Measurements from ENCODE around the gene ZNF511. TPM values are rescaled to one million over a fixed set of nuclear protein-coding genes. Genes with fewer than 3 reads are reported as not detected.

ZNF511 gene
- total RNA-seq, 6 donors from 2014 or later: 12.6 to 44.2 (median 33.0) TPM

DNA sequence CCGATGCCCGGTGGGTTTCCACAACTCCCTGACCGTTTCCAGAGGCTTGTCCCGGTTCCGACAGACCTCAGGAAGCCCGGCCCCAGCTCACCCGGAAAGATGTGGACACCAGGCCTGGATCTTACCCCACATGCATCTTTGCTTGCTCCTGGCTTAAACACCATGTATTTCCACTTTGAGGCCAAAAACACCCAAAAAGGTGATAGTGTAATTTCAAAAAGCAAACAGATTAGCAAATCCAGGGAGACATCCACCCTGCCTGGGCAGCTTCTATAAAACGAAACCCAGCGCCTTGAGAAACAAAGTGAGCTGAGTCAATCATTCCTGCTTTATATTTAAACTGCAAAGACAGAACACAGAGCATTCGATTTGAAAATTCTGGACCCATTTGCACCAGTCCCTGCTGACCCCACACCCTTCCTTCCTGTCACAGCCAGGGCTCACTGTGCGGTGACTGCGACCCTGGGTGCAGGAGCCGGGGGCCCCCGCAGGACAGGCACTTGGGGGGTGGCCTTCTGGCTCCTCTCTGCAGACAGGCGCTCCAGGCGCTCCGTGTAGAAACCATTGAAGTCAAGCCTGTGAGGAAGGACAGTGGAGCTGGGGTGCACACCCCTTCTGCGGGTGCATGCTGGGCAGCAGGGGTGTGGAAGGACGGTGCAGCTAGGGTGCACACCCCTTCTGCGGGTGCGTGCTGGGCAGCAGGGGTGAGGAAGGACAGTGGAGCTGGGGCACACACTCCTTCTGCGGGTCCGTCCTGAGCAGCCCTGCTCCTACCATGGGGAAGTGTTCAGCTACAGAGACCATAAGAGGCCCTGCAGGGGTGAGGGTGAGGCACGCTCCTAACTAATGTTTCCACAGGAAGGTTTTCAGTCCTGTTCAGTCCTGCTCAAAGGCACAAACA, 29.1 kb upstream of the ZNF511 start:
- Histone ChIP-seq H3K27me3 (peaks cover 0 to 4% (median 0%) of the 10 kb centered on the region in 4 donors), H3K9me3 (no peaks in the 10 kb centered on the region), H3K27ac (peak overlapping the region; percentile 82 to 89 (median 87)), H3K4me1 (peaks cover 16 to 53% (median 39%) of the 10 kb centered on the region in 4 donors), H3K36me3 (peaks cover 23 to 61% (median 47%) of the 10 kb centered on the region in 4 donors), H3K4me3 (peak overlapping the region in 1 of 4 donors; percentile 12)
- WGBS, 2 donors: 62 to 70% methylated on average over 15 to 24 of the region's 24 CpGs
- DNase-seq (peak in 1 of 2 donors; percentile 64), ATAC-seq (ENCODE audit: low FRiP score in 2 of 2) (no peak)
- TF ChIP-seq POLR2A (IDR thresholded peaks at IDR 0.05) (no peak), EP300 (IDR thresholded peaks at IDR 0.05) (no peak), POLR2AphosphoS5 (IDR thresholded peaks at IDR 0.05) (no peak), CTCF (IDR thresholded peaks at IDR 0.05) (no peak)

GRCh38 chr10:133280391-133281059, 28.2 kb upstream of the ZNF511 start:
- peaks cover 16 to 44% (median 29%) of the 10 kb centered on the region in 4 donors for H3K4me1 ChIP-seq
- WGBS, 2 donors: 57 to 93% methylated on average over 2 to 10 of the region's 10 CpGs
- DNase-seq: peak in 1 of 2 donors; percentile 73

DNA sequence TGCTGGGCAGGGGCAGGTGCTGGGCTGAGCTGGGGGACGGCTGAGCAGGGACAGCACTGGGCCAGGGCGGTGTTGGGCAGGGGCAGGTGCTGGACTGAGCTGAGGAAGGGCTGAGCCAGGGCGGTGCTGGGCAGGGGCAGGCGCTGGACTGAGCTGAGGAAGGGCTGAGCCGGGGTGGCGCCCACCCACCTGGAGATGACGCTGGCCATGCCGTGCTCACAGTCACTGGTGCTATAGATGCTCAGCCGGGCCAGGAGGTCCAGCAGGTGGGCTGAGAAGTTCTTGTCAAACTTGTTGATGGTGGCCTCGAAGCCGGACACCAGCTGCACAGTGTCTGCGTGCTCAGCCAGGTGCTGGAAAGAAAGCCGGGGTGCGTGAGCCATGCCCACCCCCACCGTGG, 27.6 kb upstream of the ZNF511 start:
- TF ChIP-seq POLR2AphosphoS5 (IDR thresholded peaks at IDR 0.05) (no peak), EP300 (IDR thresholded peaks at IDR 0.05) (no peak), CTCF (IDR thresholded peaks at IDR 0.05) (no peak), POLR2A (IDR thresholded peaks at IDR 0.05) (no peak)
- peaks cover 0 to 3% (median 0%) of the 10 kb centered on the region in 4 donors for H3K27me3 ChIP-seq
- H3K36me3 ChIP-seq: peaks cover 30 to 76% (median 61%) of the 10 kb centered on the region in 4 donors
- ATAC-seq (ENCODE audit: low FRiP score in 2 of 2) (no peak), DNase-seq (peak in 1 of 2 donors; percentile 66)
- no peak overlapping the region for H3K4me3 ChIP-seq
- WGBS, 2 donors: 93 to 97% methylated on average over 10 to 14 of the region's 15 CpGs
- no peaks in the 10 kb centered on the region for H3K9me3 ChIP-seq
- H3K27ac ChIP-seq: no peak overlapping the region
- H3K4me1 ChIP-seq: peaks cover 15 to 38% (median 27%) of the 10 kb centered on the region in 4 donors

More at GRCh38 chr10:133280391-133281059, 28.2 kb upstream of the ZNF511 start:
- no peaks in the 10 kb centered on the region for H3K9me3 ChIP-seq
- H3K4me3 ChIP-seq: no peak overlapping the region
- peaks cover 30 to 70% (median 57%) of the 10 kb centered on the region in 4 donors for H3K36me3 ChIP-seq
- TF ChIP-seq EP300 (IDR thresholded peaks at IDR 0.05) (no peak), POLR2A (IDR thresholded peaks at IDR 0.05) (no peak), POLR2AphosphoS5 (IDR thresholded peaks at IDR 0.05) (no peak), CTCF (IDR thresholded peaks at IDR 0.05) (no peak)
- H3K27me3 ChIP-seq: peaks cover 0 to 4% (median 0%) of the 10 kb centered on the region in 4 donors
- ATAC-seq (ENCODE audit: low FRiP score in 2 of 2): no peak
- peak overlapping the region; percentile 2 to 89 (median 85) for H3K27ac ChIP-seq

DNA sequence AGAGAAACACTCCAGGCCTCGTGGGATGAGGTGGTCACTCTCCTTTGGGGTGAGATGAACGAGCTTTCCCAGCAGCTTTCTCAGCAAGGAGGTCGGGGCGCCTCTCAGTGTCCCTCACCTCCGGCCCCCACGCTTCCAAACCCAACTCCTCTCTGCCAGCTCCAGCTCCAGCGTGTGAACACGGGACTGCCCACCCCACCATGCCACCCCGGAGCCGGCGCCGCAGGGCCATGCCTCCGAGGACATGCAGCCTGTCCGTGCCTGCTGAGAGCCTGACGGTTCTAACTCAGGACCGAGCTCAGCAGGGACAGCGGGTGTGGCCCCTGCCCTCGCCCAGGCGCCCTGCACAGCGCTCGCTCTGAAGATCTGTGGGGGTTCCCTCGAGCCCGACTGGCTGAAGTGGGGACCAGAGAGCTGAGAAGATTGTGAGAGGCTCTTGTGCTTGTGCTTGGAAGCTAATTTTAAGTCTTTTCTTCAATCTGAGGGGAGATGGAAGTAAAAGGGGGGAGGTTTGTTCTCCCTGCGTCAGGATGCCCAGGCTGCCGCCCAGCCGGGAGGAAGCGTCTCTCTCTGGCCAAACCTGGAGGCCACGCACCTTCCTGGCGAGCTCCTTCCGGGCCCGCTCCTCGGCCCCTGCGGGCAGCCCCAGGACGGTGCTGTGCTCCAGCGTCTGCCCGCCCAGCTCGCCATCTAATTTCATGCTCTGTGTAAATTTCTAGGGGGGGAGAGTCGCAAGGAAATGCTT, 26.9 kb upstream of the ZNF511 start:
- H3K9me3 ChIP-seq: no peaks in the 10 kb centered on the region
- no peak overlapping the region for H3K4me3 ChIP-seq
- no peaks in the 10 kb centered on the region for H3K27me3 ChIP-seq
- no peak for TF ChIP-seq CTCF (IDR thresholded peaks at IDR 0.05)
- TF ChIP-seq EP300 (IDR thresholded peaks at IDR 0.05): no peak
- TF ChIP-seq POLR2A (IDR thresholded peaks at IDR 0.05): no peak
- TF ChIP-seq POLR2AphosphoS5 (IDR thresholded peaks at IDR 0.05): no peak
- ATAC-seq (ENCODE audit: low FRiP score in 2 of 2) (no peak), DNase-seq (peak in 1 of 2 donors; percentile 84)
- WGBS, 2 donors: 93 to 94% methylated on average over 34 to 38 of the region's 38 CpGs
- peaks cover 30 to 83% (median 67%) of the 10 kb centered on the region in 4 donors for H3K36me3 ChIP-seq
- peaks cover 8 to 31% (median 20%) of the 10 kb centered on the region in 4 donors for H3K4me1 ChIP-seq
- H3K27ac ChIP-seq: no peak overlapping the region

All from upper lobe of left lung (tissue), 6 donors.